Measurements from ENCODE around the gene GNL1. TPM values are rescaled to one million over a fixed set of nuclear protein-coding genes. Genes with fewer than 3 reads are reported as not detected.

Gene GNL1
- total and polyA plus RNA-seq, 9 of the 15 experiments (the other 6 are each of a cell fraction or from before 2014, with no cell fraction given): 0.73 to 112 (median 58.0) TPM

DNA sequence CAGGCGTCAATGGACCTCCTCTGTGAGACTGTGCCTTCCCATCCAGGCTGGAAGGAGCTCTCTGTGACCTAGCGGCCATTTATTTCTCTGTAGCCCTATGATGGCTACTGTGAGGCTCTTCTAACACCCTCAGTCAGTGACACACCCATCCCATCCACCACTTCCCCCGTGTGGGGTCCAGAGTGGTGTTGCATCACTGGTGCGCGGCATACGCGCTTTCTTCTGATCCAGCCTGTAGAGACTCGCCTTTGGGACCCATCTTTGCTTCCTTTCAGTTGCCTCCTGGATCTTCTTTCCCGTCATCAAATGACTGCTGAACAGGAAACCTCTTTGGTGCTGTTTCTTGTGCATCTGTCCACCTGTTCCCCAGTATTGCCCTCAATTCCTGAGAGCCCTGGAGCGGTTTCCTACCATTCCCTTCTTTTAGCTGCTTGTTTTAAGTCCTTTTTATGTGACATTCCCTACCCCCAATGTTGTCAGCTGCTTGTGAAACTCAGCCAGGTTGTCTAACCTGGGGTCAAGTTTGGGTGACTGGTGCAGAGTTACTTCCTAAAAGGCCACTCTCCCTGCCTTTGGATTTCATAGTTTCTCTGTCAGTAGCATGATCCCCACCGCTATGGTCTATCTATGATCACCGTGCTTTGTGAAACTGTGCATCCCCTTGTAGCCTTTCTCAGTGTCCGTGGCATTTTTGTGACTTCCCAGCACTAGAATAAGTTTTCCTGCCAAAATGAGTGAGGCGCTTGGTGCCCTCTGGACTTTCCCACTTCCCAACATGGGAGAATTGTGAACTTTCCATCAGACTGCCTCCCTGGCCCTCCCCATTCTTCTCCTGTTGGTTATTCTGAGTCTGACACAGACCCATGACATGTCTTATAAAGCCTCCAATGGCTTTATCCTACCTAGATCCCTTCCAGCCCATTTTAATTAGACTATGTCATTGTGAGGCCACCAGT lies 6.5 kb upstream of the GNL1 start:
- H3K9me1 ChIP-seq (ENCODE audit: control insufficient read depth, insufficient read depth, low read length): no peaks in the 10 kb centered on the region
- no peak overlapping the region for H3K4me2 ChIP-seq (ENCODE audit: insufficient read depth, low read length)
- H3K4me1 ChIP-seq (replicated peaks in 1 of 2; ENCODE audit: control insufficient read depth in 2 of 2, insufficient read depth in 2 of 2, low read length in 2 of 2): peaks cover 3 to 12% of the 10 kb centered on the region in 2 experiments; a peak in 3 of 5 replicates
- intact Hi-C loops (cut with micrococcal nuclease): no loop called here
- H3K79me2 ChIP-seq (ENCODE audit: control insufficient read depth, insufficient read depth, low read length): peaks cover 31% of the 10 kb centered on the region
- no peaks in the 10 kb centered on the region for H4K20me1 ChIP-seq (replicated peaks; ENCODE audit: control insufficient read depth, insufficient read depth, low read length)
- 84% methylated on average over 14 of the region's 14 CpGs for WGBS (ENCODE audit: insufficient coverage, low coverage, missing lambda C conversion rate)
- ATAC-seq: peak; percentile 35
- H3K9me3 ChIP-seq (replicated peaks; ENCODE audit: control insufficient read depth, insufficient read depth, low read depth, low read length): no peaks in the 10 kb centered on the region
- H3K4me3 ChIP-seq: no peak overlapping the region
- TSS peak; percentile 17 for BruUV-seq (replicated peaks)
- ChIA-PET CTCF (ENCODE audit: low intra/inter-chr PET ratio) (no interaction called here), POLR2A (interaction anchor here (0.6 to 1.7 kb wide), 6 partner anchors 7 to 525 kb away, joined by 3 to 7 read pairs (median 4); no protein-coding TSS in a partner anchor)
- FAIRE-seq: no peak
- no peaks in the 10 kb centered on the region for H3K27me3 ChIP-seq (ENCODE audit: control insufficient read depth in 2 of 2, insufficient read depth in 2 of 2, low read length in 2 of 2)
- in situ Hi-C loops (cut with MboI): no loop called here
- H3K9ac ChIP-seq (ENCODE audit: insufficient read depth in 1 of 2, low read depth in 2 of 2, low read length in 2 of 2): peak overlapping the region in 1 of 2 experiments; percentile 24; a peak in 2 of 4 replicates
- DNase-seq (ENCODE audit: extremely low read depth in 1 of 4, low spot score in 3 of 4): no peak
- H2AFZ ChIP-seq (ENCODE audit: low read depth, low read length): no peak overlapping the region
- no peak overlapping the region for H3K27ac ChIP-seq (ENCODE audit: extremely low read depth, low read depth, low read length)
- peaks cover 57% of the 10 kb centered on the region for H3K36me3 ChIP-seq (ENCODE audit: control insufficient read depth, insufficient read depth, low read length)
- TF ChIP-seq ZNF217 (CRISPR knock-in tag; IDR thresholded peaks at IDR 0.05) (no peak), CEBPB (tag; IDR thresholded peaks at IDR 0.05) (peak; percentile 46)
- TF ChIP-seq, protein P1, sequence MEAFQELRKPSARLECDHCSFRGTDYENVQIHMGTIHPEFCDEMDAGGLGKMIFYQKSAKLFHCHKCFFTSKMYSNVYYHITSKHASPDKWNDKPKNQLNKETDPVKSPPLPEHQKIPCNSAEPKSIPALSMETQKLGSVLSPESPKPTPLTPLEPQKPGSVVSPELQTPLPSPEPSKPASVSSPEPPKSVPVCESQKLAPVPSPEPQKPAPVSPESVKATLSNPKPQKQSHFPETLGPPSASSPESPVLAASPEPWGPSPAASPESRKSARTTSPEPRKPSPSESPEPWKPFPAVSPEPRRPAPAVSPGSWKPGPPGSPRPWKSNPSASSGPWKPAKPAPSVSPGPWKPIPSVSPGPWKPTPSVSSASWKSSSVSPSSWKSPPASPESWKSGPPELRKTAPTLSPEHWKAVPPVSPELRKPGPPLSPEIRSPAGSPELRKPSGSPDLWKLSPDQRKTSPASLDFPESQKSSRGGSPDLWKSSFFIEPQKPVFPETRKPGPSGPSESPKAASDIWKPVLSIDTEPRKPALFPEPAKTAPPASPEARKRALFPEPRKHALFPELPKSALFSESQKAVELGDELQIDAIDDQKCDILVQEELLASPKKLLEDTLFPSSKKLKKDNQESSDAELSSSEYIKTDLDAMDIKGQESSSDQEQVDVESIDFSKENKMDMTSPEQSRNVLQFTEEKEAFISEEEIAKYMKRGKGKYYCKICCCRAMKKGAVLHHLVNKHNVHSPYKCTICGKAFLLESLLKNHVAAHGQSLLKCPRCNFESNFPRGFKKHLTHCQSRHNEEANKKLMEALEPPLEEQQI (IDR thresholded peaks at IDR 0.05): no peak
- TF ChIP-seq, protein P2, sequence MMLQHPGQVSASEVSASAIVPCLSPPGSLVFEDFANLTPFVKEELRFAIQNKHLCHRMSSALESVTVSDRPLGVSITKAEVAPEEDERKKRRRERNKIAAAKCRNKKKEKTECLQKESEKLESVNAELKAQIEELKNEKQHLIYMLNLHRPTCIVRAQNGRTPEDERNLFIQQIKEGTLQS (IDR thresholded peaks at IDR 0.05): peak; percentile 69
- TF ChIP-seq, protein P2 (CRISPR knock-in tag; conservative IDR thresholded peaks at IDR 0.05): no peak
- TF ChIP-seq, protein P3, sequence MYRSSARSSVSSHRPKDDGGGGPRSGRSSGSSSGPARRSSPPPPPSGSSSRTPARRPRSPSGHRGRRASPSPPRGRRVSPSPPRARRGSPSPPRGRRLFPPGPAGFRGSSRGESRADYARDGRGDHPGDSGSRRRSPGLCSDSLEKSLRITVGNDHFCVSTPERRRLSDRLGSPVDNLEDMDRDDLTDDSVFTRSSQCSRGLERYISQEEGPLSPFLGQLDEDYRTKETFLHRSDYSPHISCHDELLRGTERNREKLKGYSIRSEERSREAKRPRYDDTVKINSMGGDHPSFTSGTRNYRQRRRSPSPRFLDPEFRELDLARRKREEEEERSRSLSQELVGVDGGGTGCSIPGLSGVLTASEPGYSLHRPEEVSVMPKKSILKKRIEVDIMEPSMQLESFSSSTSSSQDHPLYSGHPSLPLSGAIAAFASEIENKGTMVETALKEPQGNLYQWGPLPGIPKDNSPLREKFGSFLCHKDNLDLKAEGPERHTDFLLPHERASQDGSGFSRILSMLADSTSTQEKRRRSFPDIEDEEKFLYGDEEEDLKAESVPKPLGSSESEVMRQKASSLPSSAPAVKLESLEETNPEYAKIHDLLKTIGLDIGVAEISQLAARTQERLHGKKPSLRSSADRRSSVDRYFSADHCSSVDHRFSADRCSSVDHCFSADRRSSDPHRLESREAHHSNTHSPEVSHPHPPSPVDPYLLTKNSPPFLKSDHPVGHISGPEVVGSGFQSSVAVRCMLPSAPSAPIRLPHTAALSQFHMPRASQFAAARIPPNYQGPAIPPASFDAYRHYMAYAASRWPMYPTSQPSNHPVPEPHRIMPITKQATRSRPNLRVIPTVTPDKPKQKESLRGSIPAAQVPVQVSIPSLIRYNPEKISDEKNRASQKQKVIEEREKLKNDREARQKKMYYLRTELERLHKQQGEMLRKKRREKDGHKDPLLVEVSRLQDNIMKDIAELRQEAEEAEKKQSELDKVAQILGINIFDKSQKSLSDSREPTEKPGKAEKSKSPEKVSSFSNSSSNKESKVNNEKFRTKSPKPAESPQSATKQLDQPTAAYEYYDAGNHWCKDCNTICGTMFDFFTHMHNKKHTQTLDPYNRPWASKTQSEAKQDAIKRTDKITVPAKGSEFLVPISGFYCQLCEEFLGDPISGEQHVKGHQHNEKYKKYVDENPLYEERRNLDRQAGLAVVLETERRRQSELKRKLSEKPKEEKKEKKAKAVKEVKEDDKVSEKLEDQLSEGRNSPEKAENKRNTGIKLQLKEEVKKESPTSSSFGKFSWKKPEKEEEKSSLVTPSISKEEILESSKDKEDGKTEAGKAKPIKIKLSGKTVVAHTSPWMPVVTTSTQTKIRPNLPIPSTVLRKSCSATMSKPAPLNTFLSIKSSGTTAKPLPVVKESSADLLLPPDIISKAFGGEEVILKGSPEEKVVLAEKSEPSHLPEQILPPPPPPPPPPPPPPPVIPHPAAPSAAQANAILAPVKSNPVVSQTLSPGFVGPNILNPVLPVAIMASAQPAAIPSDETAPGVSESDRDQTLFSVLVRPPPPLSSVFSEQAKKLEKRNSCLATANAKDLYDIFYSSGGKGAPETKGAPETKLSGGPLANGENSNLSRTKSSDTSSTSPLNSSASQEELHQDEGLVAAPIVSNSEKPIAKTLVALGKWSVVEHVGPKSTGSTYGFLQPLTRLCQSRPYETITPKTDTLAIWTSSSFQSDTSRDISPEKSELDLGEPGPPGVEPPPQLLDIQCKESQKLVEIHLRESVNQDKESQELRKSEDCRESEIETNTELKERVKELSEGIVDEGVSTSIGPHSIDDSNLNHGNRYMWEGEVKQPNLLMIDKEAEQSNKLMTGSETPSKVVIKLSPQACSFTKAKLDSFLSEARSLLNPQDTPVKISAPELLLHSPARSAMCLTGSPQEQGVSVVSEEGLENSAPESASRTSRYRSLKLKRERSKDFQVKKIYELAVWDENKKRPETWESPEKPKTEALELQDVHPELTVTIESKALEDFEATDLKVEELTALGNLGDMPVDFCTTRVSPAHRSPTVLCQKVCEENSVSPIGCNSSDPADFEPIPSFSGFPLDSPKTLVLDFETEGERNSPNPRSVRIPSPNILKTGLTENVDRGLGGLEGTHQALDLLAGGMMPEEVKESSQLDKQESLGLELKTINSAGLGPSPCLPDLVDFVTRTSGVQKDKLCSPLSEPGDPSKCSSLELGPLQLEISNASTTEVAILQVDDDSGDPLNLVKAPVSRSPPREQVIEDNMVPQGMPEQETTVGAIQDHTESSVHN (IDR thresholded peaks at IDR 0.05; ENCODE audit: borderline replicate concordance in 1 of 2, low read depth in 1 of 2): no peak

Data from K562 (cell line).